H9 (cell line): ENCODE measurements around the gene BCHE. TPM values are rescaled to one million over a fixed set of nuclear protein-coding genes. Genes with fewer than 3 reads are reported as not detected.

Experiments used
- DNase-seq: peaks from one replicate; pipeline ENCODE4 v3.0.0-alpha.2; 2017
- H2AFZ ChIP-seq: one replicate; pipeline ENCODE4 v1.6.1; 2013; ENCODE audit warnings: mild to moderate bottlenecking, low read length, control low read depth, moderate library complexity
- H2AK5ac ChIP-seq: 2 replicates; pipeline ENCODE4 v1.6.1; 2013; ENCODE audit warnings: low read length, control low read depth, mixed read lengths; ENCODE audit not compliant: insufficient read length
- H2BK120ac ChIP-seq: one replicate; pipeline ENCODE4 v1.6.1; 2013; ENCODE audit warnings: low read depth, mild to moderate bottlenecking, low read length, control low read depth, inconsistent platforms; ENCODE audit not compliant: poor library complexity, severe bottlenecking
- H2BK12ac ChIP-seq: 2 replicates; pipeline ENCODE4 v1.6.1; 2013; ENCODE audit warnings: low read length, control low read depth, mixed read lengths, low read depth; ENCODE audit not compliant: insufficient read length
- H2BK15ac ChIP-seq: 2 replicates; pipeline ENCODE4 v1.6.1; 2013; ENCODE audit warnings: low read depth, low read length, control low read depth
- H2BK20ac ChIP-seq: one replicate; pipeline ENCODE4 v1.6.1; 2013; ENCODE audit warnings: low read depth, mild to moderate bottlenecking, low read length, control low read depth, inconsistent platforms; ENCODE audit not compliant: poor library complexity, severe bottlenecking
- H2BK5ac ChIP-seq: 2 replicates; pipeline ENCODE4 v1.6.1; 2013; ENCODE audit warnings: low read length, control low read depth, mixed read lengths; ENCODE audit not compliant: insufficient read length
- H3K14ac ChIP-seq: 2 replicates; pipeline ENCODE4 v1.6.1; 2013; ENCODE audit warnings: low read length, control low read depth; ENCODE audit not compliant: insufficient read depth
- H3K18ac ChIP-seq: 2 replicates; pipeline ENCODE4 v1.6.1; 2013; ENCODE audit warnings: low read depth, mild to moderate bottlenecking, mixed read lengths, low read length, control low read depth; ENCODE audit not compliant: insufficient read length
- H3K23ac ChIP-seq: 2 replicates; pipeline ENCODE4 v1.6.1; 2013; ENCODE audit warnings: low read length, control low read depth, mixed read lengths, low read depth; ENCODE audit not compliant: insufficient read length
- H3K23me2 ChIP-seq: 2 replicates; pipeline ENCODE4 v1.6.1; 2013; ENCODE audit warnings: low read depth, mild to moderate bottlenecking, mixed read lengths, low read length, control low read depth; ENCODE audit not compliant: insufficient read length, poor library complexity, severe bottlenecking
- H3K27ac ChIP-seq: 2 replicates; pipeline ENCODE4 v1.5.1; 2013; ENCODE audit warnings: low read length, control low read depth, mixed read lengths, low read depth; ENCODE audit not compliant: insufficient read length
- H3K27me3 ChIP-seq: 2 replicates; pipeline ENCODE4 v1.6.1; 2013; ENCODE audit warnings: low read length, control low read depth, inconsistent platforms; ENCODE audit not compliant: insufficient read depth
- H3K4ac ChIP-seq: 2 replicates; pipeline ENCODE4 v1.6.1; 2013; ENCODE audit warnings: low read depth, mild to moderate bottlenecking, control low read depth, inconsistent platforms, low read length, moderate library complexity
- H3K4me1 ChIP-seq: 2 replicates; pipeline ENCODE4 v1.6.1; 2013; ENCODE audit warnings: low read length, control low read depth, inconsistent platforms; ENCODE audit not compliant: insufficient read depth
- H3K4me2 ChIP-seq: 2 replicates; pipeline ENCODE4 v1.6.1; 2013; ENCODE audit warnings: low read length, control low read depth, mixed read lengths; ENCODE audit not compliant: insufficient read length, insufficient read depth
- H3K56ac ChIP-seq: 2 replicates; pipeline ENCODE4 v1.6.1; 2013; ENCODE audit warnings: low read depth, mild to moderate bottlenecking, mixed read lengths, low read length, control low read depth; ENCODE audit not compliant: insufficient read length
- H3K79me1 ChIP-seq: 2 replicates; pipeline ENCODE4 v1.6.1; 2013; ENCODE audit warnings: low read depth, mild to moderate bottlenecking, moderate library complexity, low read length, control low read depth, inconsistent platforms; ENCODE audit not compliant: insufficient read depth, poor library complexity, severe bottlenecking
- H3K79me2 ChIP-seq: 2 replicates; pipeline ENCODE4 v1.6.1; 2013; ENCODE audit warnings: low read length, control low read depth, inconsistent platforms; ENCODE audit not compliant: insufficient read depth
- H3K9ac ChIP-seq: 2 replicates; pipeline ENCODE4 v1.6.1; 2013; ENCODE audit warnings: low read length, control low read depth, mixed read lengths; ENCODE audit not compliant: insufficient read length; ENCODE audit errors: extremely low read depth
- H3K9me3 ChIP-seq: one replicate; pipeline ENCODE4 v1.6.1; 2013; ENCODE audit warnings: low read depth, low read length, inconsistent platforms; ENCODE audit not compliant: control insufficient read depth
- H3T11ph ChIP-seq: one replicate; pipeline ENCODE4 v1.6.1; 2013; ENCODE audit warnings: mild to moderate bottlenecking, low read length, control low read depth, inconsistent platforms
- H4K20me1 ChIP-seq: one replicate; pipeline ENCODE4 v1.6.1; 2013; ENCODE audit not compliant: control insufficient read depth, insufficient read length, insufficient read depth
- H4K5ac ChIP-seq: 2 replicates; pipeline ENCODE4 v1.6.1; 2013; ENCODE audit warnings: low read depth, mild to moderate bottlenecking, mixed read lengths, low read length, control low read depth; ENCODE audit not compliant: insufficient read length
- H4K8ac ChIP-seq: replicated peaks from 2 replicates; pipeline ENCODE4 v1.6.1; 2013; ENCODE audit warnings: low read length, control low read depth, mixed read lengths, low read depth; ENCODE audit not compliant: insufficient read length
- H4K91ac ChIP-seq: 2 replicates; pipeline ENCODE4 v1.6.1; 2013; ENCODE audit warnings: low read depth, mild to moderate bottlenecking, moderate library complexity, mixed read lengths, low read length, control low read depth; ENCODE audit not compliant: insufficient read length
- H3K27ac Mint-ChIP-seq, 3 experiments: 2 replicates in 2 of 3; 3 replicates in 1 of 3; pipeline ENCODE4 v1.8.0; 2020 to 2021; ENCODE audit warnings: mixed read lengths in 3 of 3, mild to moderate bottlenecking in 1 of 3, moderate library complexity in 1 of 3
- H3K27me3 Mint-ChIP-seq: 2 replicates; pipeline ENCODE4 v1.8.0; 2021; ENCODE audit warnings: low read depth, mild to moderate bottlenecking, moderate library complexity, mixed read lengths
- H3K36me3 Mint-ChIP-seq, 3 experiments: 2 replicates in 2 of 3; 3 replicates in 1 of 3; pipeline ENCODE4 v1.8.0; 2020 to 2021; ENCODE audit warnings: low read depth in 3 of 3, mixed read lengths in 3 of 3; ENCODE audit not compliant: insufficient read depth in 1 of 3
- H3K4me1 Mint-ChIP-seq, 2 experiments: 2 replicates each; pipeline ENCODE4 v1.8.0; 2020; ENCODE audit warnings: mixed read lengths in 2 of 2
- H3K4me3 Mint-ChIP-seq, 2 experiments: 2 replicates in 1 of 2; 3 replicates in 1 of 2; pipeline ENCODE4 v1.8.0; 2020 to 2021; ENCODE audit warnings: mild to moderate bottlenecking in 2 of 2, mixed read lengths in 2 of 2, moderate library complexity in 1 of 2
- H3K9me3 Mint-ChIP-seq, 2 experiments: 2 replicates in 1 of 2; 3 replicates in 1 of 2; pipeline ENCODE4 v1.8.0; 2020; ENCODE audit warnings: mild to moderate bottlenecking in 2 of 2, mixed read lengths in 2 of 2, moderate library complexity in 1 of 2
- WGBS: extraction: QIAGEN DNeasy Blood & Tissue Kit; methylation state at CpG from one replicate; pipeline ENCODE4 v1.1.7; 2013; ENCODE audit warnings: missing lambda C conversion rate, low lambda C conversion rate, mixed read lengths; ENCODE audit not compliant: insufficient read length; ENCODE audit errors: extremely low coverage; 5-methylcytosine and 5-hydroxymethylcytosine counted together
- total RNA-seq: library from RNA; stranded (reverse); gene quantifications from 2 replicates; pipeline ENCODE4 v1.2.1, GENCODE V29; 2021
- TF ChIP-seq, protein P1 (sequence below): fragments of 200-600 bp; sonication (generic); conservative IDR thresholded peaks from 3 replicates; pipeline ENCODE4 v1.8.0; 2021; ENCODE audit warnings: antibody characterized with exemption, mild to moderate bottlenecking

The BCHE gene
- total RNA-seq, 1 experiment from 2014 or later = 1.4 TPM

DNA sequence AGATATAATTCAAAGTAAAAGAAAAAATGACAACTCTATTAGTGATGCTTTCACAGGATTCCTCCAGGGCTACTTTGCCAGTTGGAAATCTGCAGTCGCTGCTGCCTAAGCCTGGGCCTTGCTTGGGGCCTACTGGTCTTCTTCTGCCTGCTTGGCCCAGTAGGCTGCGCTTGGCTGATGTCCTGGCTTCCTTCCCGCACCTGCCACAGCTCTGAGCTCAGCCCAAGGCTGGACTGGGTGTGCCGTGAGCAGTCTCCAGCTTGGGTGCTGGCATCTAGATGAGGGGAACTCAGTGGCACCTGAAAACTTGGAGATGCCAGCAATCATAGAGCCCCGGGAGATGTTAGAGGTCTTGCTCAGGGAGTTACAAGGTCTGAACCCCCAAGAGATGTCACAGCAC, 108.3 kb downstream of the BCHE start:
- H2BK12ac ChIP-seq = no peak overlapping the region
- no peak overlapping the region for H4K5ac ChIP-seq
- 0 out of 7 replicates have a peak, but pooled peaks cover 0 to under 1% (median 0%) of the 10 kb centered on the region in 3 experiments for H3K36me3 Mint-ChIP-seq
- no peak overlapping the region for H3K4me3 Mint-ChIP-seq
- H2BK15ac ChIP-seq = no peak overlapping the region
- H3K56ac ChIP-seq = no peak overlapping the region
- no peak overlapping the region for H2BK20ac ChIP-seq
- no peaks in the 10 kb centered on the region for H3K4me1 Mint-ChIP-seq
- H4K20me1 ChIP-seq = no peaks in the 10 kb centered on the region
- H3K23me2 ChIP-seq = no peaks in the 10 kb centered on the region
- no peak overlapping the region for H3K4me2 ChIP-seq
- H3K27me3 Mint-ChIP-seq = no peaks in the 10 kb centered on the region
- no peak overlapping the region for H4K91ac ChIP-seq
- H2BK5ac ChIP-seq = no peak overlapping the region
- no peak overlapping the region for H3K14ac ChIP-seq
- no peaks in the 10 kb centered on the region for H3K4me1 ChIP-seq
- no peak overlapping the region for H3K4ac ChIP-seq
- H3K27ac ChIP-seq = no peak overlapping the region
- H3K79me2 ChIP-seq = no peaks in the 10 kb centered on the region
- DNase-seq = no peak
- no peak overlapping the region for H3T11ph ChIP-seq
- no peak overlapping the region for H2AFZ ChIP-seq
- no peak overlapping the region for H3K9ac ChIP-seq
- no peak overlapping the region for H2AK5ac ChIP-seq
- no peak overlapping the region for H4K8ac ChIP-seq
- WGBS = no CpG with 5 or more reads among the region's 5 CpGs
- no peaks in the 10 kb centered on the region for H3K79me1 ChIP-seq
- no peak overlapping the region for H2BK120ac ChIP-seq
- H3K18ac ChIP-seq = no peak overlapping the region
- peaks cover 0 to 2% of the 10 kb centered on the region in 2 experiments; a peak in 2 of 5 replicates for H3K9me3 Mint-ChIP-seq
- no peaks in the 10 kb centered on the region for H3K9me3 ChIP-seq
- no peak overlapping the region for H3K23ac ChIP-seq
- 0 out of 7 replicates have a peak overlapping the region, but pooled peaks of 1 of the 3 experiments have one; percentile 34 for H3K27ac Mint-ChIP-seq
- no peaks in the 10 kb centered on the region for H3K27me3 ChIP-seq
- TF ChIP-seq, protein P1, sequence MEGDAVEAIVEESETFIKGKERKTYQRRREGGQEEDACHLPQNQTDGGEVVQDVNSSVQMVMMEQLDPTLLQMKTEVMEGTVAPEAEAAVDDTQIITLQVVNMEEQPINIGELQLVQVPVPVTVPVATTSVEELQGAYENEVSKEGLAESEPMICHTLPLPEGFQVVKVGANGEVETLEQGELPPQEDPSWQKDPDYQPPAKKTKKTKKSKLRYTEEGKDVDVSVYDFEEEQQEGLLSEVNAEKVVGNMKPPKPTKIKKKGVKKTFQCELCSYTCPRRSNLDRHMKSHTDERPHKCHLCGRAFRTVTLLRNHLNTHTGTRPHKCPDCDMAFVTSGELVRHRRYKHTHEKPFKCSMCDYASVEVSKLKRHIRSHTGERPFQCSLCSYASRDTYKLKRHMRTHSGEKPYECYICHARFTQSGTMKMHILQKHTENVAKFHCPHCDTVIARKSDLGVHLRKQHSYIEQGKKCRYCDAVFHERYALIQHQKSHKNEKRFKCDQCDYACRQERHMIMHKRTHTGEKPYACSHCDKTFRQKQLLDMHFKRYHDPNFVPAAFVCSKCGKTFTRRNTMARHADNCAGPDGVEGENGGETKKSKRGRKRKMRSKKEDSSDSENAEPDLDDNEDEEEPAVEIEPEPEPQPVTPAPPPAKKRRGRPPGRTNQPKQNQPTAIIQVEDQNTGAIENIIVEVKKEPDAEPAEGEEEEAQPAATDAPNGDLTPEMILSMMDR = no peak
